ENCODE data around the gene PRDM15. TPM values are rescaled to one million over a fixed set of nuclear protein-coding genes. Genes with fewer than 3 reads are reported as not detected.

PRDM15 gene
- total RNA-seq, 1 experiment from 2014 or later, result 9.9 TPM

GRCh38 chr21:41875086-41875485, 4.1 kb downstream of the PRDM15 start:
- WGBS (ENCODE audit: extremely low coverage, insufficient read length, low lambda C conversion rate), result no CpG with 5 or more reads among the region's 8 CpGs
- Histone ChIP-seq H3K9me3 (ENCODE audit: control insufficient read depth, low read depth, low read length) (no peaks in the 10 kb centered on the region), H2BK15ac (ENCODE audit: low read depth, low read length) (no peak overlapping the region), H2BK120ac (ENCODE audit: low read depth, low read length, poor library complexity, severe bottlenecking) (no peak overlapping the region), H3K23ac (ENCODE audit: insufficient read length, low read depth, low read length) (no peak overlapping the region), H2BK5ac (ENCODE audit: insufficient read length, low read length) (no peak overlapping the region), H3K9ac (ENCODE audit: extremely low read depth, insufficient read length, low read length) (no peak overlapping the region), H2AFZ (ENCODE audit: low read length) (no peak overlapping the region), H3K23me2 (ENCODE audit: insufficient read length, low read depth, low read length, poor library complexity, severe bottlenecking) (peaks cover 8% of the 10 kb centered on the region), H2BK20ac (ENCODE audit: low read depth, low read length, poor library complexity, severe bottlenecking) (no peak overlapping the region), H2BK12ac (ENCODE audit: insufficient read length, low read depth, low read length) (no peak overlapping the region), H3K79me2 (ENCODE audit: insufficient read depth, low read length) (peaks cover 1% of the 10 kb centered on the region; the same call in 1 of the 2 replicates), H3K4me2 (ENCODE audit: insufficient read depth, insufficient read length, low read length) (no peak overlapping the region), H4K20me1 (ENCODE audit: control insufficient read depth, insufficient read depth, insufficient read length) (no peaks in the 10 kb centered on the region), H3K27me3 (ENCODE audit: insufficient read depth, low read length) (no peaks in the 10 kb centered on the region), H3K4me1 (ENCODE audit: insufficient read depth, low read length) (no peaks in the 10 kb centered on the region; the same call in 1 of the 2 replicates), H3T11ph (ENCODE audit: low read length) (no peak overlapping the region), H3K4ac (ENCODE audit: low read depth, low read length) (no peak overlapping the region), H3K18ac (ENCODE audit: insufficient read length, low read depth, low read length) (no peak overlapping the region), H3K56ac (ENCODE audit: insufficient read length, low read depth, low read length) (no peak overlapping the region), H3K79me1 (ENCODE audit: insufficient read depth, low read depth, low read length, poor library complexity, severe bottlenecking) (peaks cover 3% of the 10 kb centered on the region), H4K8ac (replicated peaks; ENCODE audit: insufficient read length, low read depth, low read length) (no peak overlapping the region), H2AK5ac (ENCODE audit: insufficient read length, low read length) (no peak overlapping the region), H4K5ac (ENCODE audit: insufficient read length, low read depth, low read length) (no peak overlapping the region), H4K91ac (ENCODE audit: insufficient read length, low read depth, low read length) (no peak overlapping the region), H3K27ac (ENCODE audit: insufficient read length, low read depth, low read length) (no peak overlapping the region), H3K14ac (ENCODE audit: insufficient read depth, low read length) (no peak overlapping the region)
- Mint-ChIP-seq H3K36me3 (ENCODE audit: insufficient read depth in 1 of 3, low read depth in 3 of 3) (peaks cover 0 to 9% (median 2%) of the 10 kb centered on the region in 3 experiments; a peak in 3 of 7 replicates), H3K4me1 (peaks cover 18 to 20% of the 10 kb centered on the region in 2 experiments), H3K27ac (no peak overlapping the region), H3K27me3 (ENCODE audit: low read depth) (no peaks in the 10 kb centered on the region), H3K4me3 (no peak overlapping the region), H3K9me3 (no peaks in the 10 kb centered on the region; a peak in 1 of 5 replicates)
- DNase-seq, result no peak
- TF ChIP-seq CTCF (conservative IDR thresholded peaks at IDR 0.05), result no peak

Data from H9 (cell line).